ENCODE measurements around the gene HSD17B11.

GRCh38 chr4:87322754-87323153, 68.2 kb downstream of the HSD17B11 start, which contains the start of gene HSD17B13:
- TF ChIP-seq, protein P1, sequence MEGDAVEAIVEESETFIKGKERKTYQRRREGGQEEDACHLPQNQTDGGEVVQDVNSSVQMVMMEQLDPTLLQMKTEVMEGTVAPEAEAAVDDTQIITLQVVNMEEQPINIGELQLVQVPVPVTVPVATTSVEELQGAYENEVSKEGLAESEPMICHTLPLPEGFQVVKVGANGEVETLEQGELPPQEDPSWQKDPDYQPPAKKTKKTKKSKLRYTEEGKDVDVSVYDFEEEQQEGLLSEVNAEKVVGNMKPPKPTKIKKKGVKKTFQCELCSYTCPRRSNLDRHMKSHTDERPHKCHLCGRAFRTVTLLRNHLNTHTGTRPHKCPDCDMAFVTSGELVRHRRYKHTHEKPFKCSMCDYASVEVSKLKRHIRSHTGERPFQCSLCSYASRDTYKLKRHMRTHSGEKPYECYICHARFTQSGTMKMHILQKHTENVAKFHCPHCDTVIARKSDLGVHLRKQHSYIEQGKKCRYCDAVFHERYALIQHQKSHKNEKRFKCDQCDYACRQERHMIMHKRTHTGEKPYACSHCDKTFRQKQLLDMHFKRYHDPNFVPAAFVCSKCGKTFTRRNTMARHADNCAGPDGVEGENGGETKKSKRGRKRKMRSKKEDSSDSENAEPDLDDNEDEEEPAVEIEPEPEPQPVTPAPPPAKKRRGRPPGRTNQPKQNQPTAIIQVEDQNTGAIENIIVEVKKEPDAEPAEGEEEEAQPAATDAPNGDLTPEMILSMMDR (IDR thresholded peaks at IDR 0.05), result no peak
- no peak for TF ChIP-seq POLR2A (IDR thresholded peaks at IDR 0.05)

All from body of pancreas (tissue), 4 donors.